Tibial nerve (tissue), 4 donors: ENCODE results near the gene RNF213.

ENCODE experiments used
- CTCF ChIP-seq, 5 experiments: fragments of 200-600 bp in 3 of 5; fragments of 450-650 bp in 2 of 5; sonication (generic) in 3 of 5; IDR thresholded peaks; one replicate each; pipeline ENCODE4 v1.5.1; 2016 to 2019; ENCODE audit warnings: antibody characterized with exemption in 5 of 5, mild to moderate bottlenecking in 3 of 5, moderate library complexity in 2 of 5
- EP300 ChIP-seq, 2 donors: sonication (generic); formaldehyde crosslinking; IDR thresholded peaks; one replicate each; pipeline ENCODE4 v1.6.1; 2017; ENCODE audit warnings: antibody characterized with exemption in 2 of 2, mild to moderate bottlenecking in 1 of 2

GRCh38 chr17:80365001-80365965 lies 104.6 kb downstream of the RNF213 start:
- TF ChIP-seq CTCF (IDR thresholded peaks at IDR 0.05) (no peak), EP300 (IDR thresholded peaks at IDR 0.05) (no peak)
